GM18909 (cell line): ENCODE measurements around the gene RFX6.

Source experiments
- ATAC-seq: cut with Tn5 transposase; IDR thresholded peaks from one replicate; pipeline ENCODE4 v1.9.1; 2021; ENCODE audit warnings: mild to moderate bottlenecking; ENCODE audit not compliant: unreplicated experiment, poor library complexity

RFX6 gene

DNA sequence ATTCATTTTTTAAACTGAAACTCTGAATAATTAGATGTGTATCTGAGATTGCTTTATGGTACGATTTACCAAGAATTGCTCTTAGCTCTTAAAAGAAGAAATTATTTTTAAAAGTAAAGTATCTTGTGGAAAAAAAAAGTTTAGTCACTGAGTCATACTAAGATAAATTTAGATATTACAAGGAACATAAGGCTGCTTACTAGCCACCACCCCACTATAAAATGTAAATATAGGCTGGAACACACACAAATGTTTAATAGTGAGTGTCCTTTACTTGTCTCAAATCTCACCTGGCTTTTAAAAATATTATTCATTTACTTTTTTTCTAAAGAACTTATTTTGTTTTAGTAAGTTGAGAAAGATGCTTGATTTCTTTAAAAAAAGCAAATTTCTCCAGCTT is 17.6 kb downstream of the RFX6 start:
- ATAC-seq = no peak

DNA sequence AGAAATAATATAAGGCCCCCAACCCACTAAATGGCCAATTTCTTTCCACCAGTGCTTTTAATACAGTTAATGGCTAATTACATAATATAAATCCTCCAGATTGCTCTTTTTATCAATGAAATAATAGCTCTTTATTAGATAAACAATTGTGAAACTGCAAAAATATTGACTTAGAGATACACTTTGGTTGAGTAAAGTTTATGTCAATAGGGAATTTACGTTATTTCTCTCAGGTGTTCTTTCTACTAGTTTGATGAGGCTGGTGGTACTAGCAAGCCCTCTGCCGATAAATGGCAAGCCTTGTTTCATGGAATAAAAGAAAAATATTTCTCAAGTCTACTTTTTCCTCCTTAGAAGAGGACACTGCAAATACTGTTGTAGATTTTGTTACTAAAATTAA is 18.9 kb downstream of the RFX6 start:
- no peak for ATAC-seq

DNA sequence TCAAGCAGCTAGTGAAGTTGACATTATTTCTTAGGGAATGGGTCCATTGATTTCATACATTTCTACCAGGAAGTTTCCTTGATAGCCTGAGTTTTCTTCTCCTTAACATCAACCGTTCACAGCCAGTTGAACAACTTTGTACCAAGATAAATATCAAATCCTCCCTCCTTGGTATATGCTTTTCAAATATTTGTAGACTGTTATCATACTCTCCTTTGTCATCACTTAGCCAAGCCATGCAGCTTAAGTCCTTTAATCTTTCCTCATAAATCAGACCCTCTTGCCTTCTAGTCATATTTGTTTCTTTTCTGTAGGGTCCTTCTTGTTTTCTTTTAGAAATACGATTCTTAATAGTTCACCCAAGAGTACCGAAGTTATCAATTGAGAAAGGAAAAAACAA is 25.6 kb downstream of the RFX6 start:
- ATAC-seq = no peak

DNA sequence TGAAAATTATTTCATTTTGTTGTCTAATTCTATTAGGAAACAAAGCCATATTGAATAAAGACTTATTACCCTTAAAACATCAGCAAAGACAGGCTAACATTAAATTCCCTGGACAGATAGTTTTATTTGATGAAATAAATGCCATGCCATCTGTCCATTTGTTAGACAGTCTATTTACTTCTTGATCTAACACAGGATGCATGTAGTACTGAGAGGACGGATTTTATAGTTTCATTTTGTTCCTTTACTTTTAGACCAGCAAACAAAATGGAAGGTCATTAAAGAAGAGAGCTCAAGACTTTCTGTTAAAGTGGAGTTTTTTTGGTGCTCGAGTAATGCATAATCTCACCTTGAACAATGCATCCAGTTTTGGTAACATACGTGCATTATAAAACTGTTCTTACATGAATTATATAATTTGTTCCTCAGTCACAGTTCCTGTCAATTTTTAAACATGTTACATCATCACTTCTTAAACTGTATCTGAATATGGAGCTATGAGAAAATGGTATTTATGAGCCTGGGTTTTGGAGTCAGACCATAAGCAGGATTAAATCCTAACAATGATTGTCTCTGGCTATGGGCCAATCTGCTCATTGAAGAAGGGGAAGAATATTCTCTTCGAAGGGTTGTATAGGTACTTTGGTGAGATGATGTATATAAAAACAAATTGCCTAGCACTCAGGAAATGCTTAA is 46.0 kb downstream of the RFX6 start:
- ATAC-seq = no peak

DNA sequence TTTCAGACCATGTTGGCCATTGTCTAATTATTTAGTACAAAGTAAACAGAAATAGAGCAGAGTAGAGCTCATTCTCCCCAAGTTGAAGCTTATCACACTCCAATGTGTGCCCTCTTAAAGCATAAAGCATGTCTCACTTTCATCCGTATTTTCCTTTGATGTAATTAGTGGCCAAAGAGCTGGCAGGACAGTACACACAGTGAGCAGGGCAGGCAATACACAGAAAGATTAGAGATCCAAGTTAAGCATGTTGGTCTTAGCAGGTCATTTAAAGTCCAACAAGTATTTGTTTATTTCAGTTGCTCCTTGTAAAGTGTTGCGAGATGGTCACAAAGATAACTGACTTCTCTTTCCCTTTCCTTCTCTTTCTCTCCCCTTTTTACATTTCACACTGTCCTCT is 47.2 kb downstream of the RFX6 start:
- no peak for ATAC-seq

DNA sequence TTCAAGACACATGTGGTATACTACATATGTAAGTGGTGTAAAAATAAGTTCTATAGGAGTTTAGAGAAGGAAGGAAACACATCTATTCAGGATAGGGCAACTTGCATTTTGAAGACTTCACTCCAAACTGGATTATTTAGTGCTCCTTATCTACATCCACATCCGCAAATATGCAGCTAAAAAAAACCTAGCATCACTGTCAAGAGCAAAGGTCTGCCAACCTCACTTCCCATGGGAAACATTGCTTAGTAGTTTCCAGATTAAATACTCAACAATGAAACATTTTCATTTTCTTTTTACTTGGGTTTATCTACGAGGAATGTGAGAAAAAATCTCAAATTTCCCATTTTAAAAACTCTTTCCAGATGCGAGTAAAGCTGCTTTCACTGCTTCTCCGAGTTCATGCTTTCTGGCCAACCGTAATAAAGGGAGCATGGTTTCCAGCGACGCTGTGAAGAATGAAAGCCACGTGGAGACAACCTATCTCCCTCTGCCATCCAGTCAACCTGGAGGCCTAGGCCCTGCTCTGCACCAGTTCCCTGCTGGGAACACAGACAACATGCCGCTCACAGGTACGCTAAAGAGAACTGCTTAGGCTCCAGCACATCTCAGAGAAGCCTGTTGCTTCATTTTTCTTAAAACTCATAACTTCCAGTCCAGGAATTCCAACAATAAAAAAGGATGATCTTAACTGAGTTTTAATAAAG is 48.2 kb downstream of the RFX6 start:
- ATAC-seq = no peak

DNA sequence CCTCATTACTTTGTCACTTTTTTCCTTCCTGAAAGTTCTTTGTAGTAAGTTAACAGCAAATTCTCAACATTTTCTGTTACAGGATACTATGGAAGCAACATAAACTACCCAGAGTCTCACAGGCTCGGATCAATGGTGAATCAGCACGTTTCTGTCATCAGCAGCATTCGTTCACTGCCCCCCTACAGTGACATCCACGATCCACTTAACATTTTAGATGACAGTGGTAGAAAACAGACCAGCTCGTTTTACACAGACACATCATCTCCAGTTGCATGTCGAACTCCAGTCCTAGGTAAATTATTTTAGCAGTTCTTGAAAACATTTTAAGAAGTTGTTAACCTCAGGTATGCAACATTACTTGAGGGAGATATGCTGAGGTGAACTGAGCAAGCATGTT is 51.6 kb downstream of the RFX6 start:
- no peak for ATAC-seq

DNA sequence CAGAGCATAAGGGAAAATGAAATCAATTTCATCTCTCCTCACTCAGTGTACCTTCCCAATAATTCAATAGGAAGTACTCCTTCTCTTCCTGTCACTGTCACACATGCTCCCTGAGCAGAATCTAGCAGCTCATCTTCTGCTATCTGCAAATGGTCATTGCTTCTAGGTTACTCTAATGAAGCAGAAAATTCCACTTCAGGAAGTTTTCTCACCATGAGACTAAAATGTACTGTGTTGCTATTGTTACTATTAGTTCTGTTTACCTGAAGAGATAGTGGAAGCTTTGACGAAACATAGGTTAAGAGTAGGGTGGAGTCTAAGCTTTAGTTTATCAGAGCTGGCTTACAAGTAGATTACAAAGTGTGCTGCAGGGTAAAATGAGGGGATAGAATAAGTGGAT is 52.8 kb downstream of the RFX6 start:
- no peak for ATAC-seq

DNA sequence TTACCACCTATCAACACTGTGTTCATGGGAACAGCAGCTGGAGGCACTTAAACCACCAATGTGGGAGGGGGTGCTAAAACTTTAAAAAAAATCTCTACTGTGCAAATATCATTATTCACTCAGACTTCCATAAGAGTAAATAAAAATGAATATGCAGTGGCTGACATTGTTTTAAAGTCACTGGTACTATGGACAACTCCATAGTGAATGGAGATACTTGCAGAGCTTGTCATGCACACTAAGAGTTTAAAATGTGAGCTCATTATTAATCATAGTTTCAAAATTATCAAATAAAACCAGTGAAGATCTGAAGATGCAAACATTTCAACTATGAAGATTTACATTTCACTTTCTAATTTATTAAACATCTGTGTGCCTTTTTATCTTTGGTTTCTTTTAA is 54.4 kb downstream of the RFX6 start:
- ATAC-seq = no peak

DNA sequence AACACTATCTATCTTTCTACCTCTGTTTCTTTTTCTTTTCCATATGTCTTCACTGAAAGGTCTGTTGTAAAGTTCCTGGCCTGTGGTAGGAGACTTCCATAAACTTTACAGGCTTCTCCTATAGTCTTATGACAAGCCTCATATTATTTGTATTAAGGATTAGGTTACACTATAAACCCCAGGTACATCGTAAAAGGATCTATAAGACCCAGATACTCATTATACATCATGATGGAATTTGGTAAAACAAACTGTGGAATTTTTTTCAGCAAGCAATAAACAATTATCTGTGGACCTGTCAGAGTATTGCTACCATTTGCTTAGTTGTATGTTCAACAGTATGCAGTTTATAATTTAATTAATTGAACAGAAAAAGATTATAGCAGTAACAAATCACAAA is 55.5 kb downstream of the RFX6 start:
- ATAC-seq = no peak

DNA sequence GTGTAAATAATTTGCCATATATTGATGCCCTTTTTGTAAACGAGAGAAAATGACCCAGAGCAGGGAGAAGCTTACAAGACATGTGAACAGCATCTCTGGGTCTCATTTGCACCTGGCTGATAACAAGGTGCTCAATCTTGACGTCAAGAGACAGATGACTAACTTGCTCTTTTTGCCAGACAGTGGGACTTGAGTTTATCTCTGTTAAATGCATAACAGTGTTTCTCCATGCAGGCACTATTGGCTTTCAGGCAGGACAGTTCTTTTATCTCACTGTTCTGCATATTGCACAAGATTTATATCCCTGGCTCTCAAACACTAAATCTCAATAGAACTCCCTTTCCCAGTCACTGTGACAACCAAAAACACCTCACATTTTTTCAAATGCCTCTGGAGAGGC is 56.4 kb downstream of the RFX6 start:
- no peak for ATAC-seq

DNA sequence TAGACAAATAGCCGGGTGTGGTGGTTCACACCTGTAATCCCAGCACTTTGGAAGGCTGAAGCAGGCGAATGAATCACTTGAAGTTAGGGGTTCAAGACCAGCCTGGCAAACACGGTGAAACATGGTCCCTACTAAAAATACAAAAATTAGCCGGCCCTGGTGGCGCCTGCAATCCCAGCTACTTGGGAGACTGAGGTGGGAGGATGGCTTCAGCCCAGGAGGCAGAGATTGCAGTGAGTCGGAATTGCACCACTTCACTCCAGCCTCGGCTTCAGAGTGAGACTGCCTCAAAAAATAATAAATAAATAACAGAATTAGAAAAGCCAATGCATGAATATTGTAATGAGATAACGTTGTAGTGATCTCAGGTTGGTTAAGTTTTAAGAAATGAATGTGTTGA is 61.3 kb downstream of the RFX6 start:
- no peak for ATAC-seq

DNA sequence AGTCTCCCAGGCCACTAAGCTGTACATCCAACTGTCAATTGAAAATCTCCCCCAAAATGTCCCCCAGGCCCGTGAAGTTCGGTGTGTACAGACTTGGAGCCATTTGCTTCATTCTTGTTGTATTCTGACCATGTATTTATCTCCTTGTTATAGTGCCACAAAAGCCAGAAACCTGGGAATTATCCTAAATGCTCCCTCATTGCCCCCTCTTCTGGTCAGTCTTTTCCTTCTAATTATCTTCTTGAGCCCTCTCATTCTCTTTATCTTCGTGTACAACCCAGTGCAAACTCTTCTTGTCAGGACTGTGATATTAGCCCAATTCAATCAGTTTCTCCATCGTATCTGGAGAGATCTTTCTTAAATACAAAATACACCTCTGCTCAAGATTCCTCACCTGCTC is 64.7 kb downstream of the RFX6 start:
- no peak for ATAC-seq

DNA sequence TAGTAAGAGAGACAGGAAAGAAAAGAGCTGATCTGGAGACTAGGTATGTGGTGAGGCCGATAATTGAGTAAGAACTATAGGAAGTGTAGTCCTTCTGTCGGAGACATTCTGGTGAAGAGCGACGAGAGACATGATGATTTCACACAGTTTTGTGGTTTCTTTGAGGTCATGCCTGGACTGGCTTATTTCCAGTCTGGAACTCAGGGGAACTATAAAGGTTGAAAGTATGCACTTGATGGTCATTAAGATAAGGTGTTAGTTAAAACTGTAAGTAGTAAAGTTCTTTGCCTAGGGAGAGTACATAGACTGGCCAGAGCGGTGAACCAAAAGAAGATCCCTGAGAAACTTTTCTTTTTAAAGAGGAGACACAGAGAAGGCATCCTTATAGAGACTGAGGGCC is 68.8 kb downstream of the RFX6 start:
- no peak for ATAC-seq

DNA sequence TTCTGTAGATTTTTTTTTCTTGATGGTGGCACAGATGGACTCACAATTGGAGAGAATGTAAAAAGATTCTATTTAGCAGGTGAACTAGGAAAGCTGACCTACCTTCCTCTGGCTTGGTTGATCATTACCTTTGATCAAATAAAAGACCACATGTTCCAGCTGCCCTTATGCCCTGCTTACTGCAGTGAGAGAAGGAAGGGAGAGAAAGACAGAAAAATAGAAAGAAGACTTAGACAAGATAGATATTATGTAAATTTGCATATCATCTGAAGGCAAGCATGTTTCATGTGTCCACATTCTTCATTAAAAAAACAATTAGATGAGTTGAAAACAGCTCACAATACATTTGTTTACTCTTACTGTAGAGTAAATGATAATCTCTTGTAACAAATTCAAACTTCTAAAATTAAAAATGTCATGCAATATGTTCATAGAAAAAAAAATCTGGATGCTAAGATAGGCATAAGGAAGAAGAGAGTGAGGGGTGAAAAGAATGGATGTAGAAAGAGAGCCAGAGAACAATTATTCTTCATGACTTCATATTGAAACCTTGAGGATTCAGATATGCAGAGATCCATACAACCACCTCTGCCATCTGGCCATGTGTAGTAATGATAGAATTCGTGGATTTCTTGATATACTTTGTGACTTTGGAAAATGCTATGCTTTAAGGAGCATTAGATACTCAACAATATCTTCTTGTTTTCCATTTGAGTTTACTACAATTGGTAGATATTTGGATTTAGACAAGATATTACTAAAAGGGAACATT is 71.7 kb downstream of the RFX6 start:
- no peak for ATAC-seq

DNA sequence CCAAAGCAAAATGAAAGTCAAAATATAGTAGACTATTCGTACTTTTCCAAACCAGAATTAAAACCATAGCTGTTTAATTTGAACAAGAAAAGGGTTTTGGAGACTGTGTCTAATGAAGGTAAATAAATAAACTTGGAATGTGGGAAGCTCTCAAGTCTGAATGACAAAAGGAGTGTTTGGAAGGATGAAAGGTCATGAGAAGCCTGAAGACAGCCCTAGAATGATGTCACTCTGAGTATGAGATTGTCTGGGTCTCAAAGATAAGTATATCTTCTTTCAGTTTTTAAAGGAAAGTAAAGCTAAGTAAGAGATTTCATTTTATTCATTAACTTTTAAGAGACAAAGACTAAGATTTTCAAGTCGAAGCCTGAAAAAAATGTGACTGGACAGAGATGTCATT is 72.9 kb downstream of the RFX6 start:
- no peak for ATAC-seq

DNA sequence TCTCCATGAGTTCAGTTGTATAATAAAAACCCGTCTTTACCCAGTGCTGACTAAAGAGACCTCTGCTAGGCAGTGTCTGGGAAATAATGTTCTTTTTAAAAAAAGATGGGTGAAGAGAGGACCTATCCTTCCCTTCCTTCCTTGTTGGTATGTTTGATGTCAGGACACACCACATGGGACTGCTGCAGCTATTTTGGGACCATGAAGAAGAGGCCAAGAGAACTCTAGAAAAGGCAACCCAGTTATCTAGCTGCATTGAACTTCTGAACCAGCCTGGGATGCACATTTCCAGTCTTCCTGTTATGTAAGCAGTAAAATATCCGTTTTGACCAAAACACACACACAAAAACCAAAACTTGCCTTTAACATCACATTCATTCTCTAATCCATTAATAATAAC is 77.3 kb downstream of the RFX6 start:
- no peak for ATAC-seq

DNA sequence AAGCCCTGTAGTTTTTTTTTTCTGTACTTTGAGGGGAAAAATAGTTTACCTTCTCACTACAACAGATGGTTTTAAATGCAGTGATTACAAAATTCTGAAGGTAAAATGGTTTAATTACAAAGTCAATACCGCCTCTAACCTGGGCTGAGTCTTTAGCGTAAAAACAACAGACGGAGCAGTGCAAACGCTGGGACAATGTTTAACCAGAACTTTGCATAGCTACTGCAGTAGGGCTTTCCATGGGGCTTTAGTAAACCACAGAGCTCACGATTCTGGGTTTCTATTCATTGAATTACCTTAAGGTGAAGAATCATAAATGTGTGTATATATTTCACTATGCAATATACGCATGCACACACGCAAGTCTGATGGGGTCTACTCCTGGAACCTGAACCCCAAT is 77.9 kb downstream of the RFX6 start:
- no peak for ATAC-seq

DNA sequence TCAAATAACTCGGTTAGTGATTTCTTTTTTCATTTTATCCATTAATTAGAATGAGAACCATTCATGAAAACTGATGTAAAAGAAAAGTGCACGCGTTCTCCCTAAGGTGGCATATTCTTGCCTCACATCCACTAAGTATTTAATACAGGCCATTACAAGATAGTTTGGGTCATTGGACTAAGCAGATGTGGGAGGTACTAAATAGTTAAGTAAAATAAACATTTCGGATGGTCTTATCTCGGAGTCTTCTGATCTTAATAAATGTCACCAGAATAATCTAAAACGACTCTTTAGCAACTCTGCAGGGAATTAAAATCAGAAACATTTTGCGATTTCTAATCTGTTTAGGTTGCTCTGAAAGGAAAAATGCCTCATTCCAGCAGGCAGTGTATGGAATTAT is 78.7 kb downstream of the RFX6 start:
- no peak for ATAC-seq

DNA sequence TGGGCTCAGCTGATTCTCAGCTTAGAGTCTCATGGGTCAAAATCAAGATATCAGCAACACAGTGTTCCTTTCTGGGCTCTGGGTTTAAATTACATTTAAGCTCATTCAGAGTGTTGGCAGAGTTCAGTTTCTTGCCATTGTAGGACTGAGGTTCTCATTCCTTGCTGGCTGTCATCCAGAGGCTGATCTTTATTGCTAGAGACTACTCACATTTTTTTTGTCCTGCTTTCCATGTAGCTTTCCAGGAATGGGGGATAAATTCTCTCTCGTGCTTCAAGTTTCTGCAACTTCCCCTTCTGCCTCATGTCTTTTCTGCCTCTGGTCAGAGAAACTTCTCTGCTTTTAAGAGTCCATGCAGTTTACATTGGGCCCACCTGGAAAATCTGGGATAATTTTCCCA is 86.9 kb downstream of the RFX6 start:
- no peak for ATAC-seq

DNA sequence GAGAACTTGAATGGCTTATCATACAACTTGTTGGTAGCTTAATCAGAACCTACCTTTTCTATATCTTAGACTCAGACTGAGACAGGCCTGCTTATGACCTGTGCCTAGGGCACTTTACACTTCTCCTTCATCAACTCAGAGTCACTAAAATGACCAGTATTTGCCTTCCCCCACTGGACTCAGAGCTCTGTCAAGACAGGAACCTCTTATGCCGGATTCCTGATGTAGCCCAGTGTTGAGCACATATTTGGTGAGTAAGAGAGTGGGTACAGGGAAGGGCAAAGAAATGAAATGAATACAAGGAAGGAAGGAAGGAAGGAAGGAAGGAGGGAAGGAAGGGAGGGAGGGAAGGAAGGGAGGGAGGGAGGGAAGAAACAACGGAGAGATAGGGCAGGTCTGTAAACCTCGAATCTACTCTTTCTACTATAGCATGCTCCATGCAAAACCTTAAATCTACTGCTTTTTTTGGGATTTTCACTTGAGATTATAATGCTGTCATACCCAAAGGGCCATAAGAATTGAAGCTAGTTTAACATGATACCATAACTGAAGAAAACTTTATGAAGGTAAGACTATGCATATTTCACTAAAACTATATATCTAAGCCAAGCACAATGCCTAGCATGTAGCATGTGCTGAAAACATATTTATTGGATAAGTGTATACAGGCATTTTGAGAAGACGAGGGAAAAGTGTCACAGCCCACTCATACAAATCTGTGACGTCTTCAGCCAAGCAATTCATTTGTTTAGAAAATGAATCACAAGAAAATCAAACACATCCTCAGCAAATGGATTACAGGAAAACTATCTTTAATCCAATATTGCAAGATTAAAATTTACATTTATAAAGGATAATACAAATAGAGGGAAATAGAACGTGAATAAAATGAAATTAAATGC is 89.9 kb downstream of the RFX6 start:
- ATAC-seq = no peak
